ENCODE data around the gene SHISA9. TPM values are rescaled to one million over a fixed set of nuclear protein-coding genes. Genes with fewer than 3 reads are reported as not detected.

SHISA9 gene
- total RNA-seq, 1 experiment from 2014 or later = 0.29 TPM

GRCh38 chr16:13155377-13155776 is 254.0 kb downstream of the SHISA9 start:
- TF ChIP-seq, protein P1, sequence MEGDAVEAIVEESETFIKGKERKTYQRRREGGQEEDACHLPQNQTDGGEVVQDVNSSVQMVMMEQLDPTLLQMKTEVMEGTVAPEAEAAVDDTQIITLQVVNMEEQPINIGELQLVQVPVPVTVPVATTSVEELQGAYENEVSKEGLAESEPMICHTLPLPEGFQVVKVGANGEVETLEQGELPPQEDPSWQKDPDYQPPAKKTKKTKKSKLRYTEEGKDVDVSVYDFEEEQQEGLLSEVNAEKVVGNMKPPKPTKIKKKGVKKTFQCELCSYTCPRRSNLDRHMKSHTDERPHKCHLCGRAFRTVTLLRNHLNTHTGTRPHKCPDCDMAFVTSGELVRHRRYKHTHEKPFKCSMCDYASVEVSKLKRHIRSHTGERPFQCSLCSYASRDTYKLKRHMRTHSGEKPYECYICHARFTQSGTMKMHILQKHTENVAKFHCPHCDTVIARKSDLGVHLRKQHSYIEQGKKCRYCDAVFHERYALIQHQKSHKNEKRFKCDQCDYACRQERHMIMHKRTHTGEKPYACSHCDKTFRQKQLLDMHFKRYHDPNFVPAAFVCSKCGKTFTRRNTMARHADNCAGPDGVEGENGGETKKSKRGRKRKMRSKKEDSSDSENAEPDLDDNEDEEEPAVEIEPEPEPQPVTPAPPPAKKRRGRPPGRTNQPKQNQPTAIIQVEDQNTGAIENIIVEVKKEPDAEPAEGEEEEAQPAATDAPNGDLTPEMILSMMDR (IDR thresholded peaks at IDR 0.05; ENCODE audit: insufficient read depth in 1 of 2, low read depth in 1 of 2, low read length in 1 of 2, severe bottlenecking in 1 of 2, unreplicated experiment in 1 of 2) = no peak
- no peaks in the 10 kb centered on the region for H3K4me1 ChIP-seq
- H3K36me3 Mint-ChIP-seq (ENCODE audit: insufficient read depth, unreplicated experiment) = no peaks in the 10 kb centered on the region
- H3K27me3 Mint-ChIP-seq (ENCODE audit: insufficient read depth, unreplicated experiment) = peaks cover 10% of the 10 kb centered on the region
- H3K27me3 ChIP-seq (replicated peaks; ENCODE audit: control insufficient read depth, insufficient read depth, low read length) = peaks cover 1% of the 10 kb centered on the region; the same call in 1 of the 2 replicates
- H3K9me3 ChIP-seq = no peaks in the 10 kb centered on the region
- BruUV-seq (replicated peaks) = no TSS peak
- CTCF ChIA-PET = no interaction called here
- no peak overlapping the region for H3K4me3 ChIP-seq (ENCODE audit: low read depth, low read length)
- H3K27ac Mint-ChIP-seq (ENCODE audit: unreplicated experiment) = no peak overlapping the region
- no peaks in the 10 kb centered on the region for H3K4me1 Mint-ChIP-seq (ENCODE audit: low read depth, unreplicated experiment)
- H3K9me3 Mint-ChIP-seq (ENCODE audit: unreplicated experiment) = no peaks in the 10 kb centered on the region
- H3K36me3 ChIP-seq (ENCODE audit: control insufficient read depth, insufficient read depth, low read length) = no peaks in the 10 kb centered on the region
- H3K4me3 Mint-ChIP-seq (ENCODE audit: unreplicated experiment) = no peak overlapping the region
- no peak for DNase-seq
- POLR2A ChIA-PET = no interaction called here
- intact Hi-C loops (cut with micrococcal nuclease; ENCODE audit: unreplicated experiment) = no loop called here

DNA sequence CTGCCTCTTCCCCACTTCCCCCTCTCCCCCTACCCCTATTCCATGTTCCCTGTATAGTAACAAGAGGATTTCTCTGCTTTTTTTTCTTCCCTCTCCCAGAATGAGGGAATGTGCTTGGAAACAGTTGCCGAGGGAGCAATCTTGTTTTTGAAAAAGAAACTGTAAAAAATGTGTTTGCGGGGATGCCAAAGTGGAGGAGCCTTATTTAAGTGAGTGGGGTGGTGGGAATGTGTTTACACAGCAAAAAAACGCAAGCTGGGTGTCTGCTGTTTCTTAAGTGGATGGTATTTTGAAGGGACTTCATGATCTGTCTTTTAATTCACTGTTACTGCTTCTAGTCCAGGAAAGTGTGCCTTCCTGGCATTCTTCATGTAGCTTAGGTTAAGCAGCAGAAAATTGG is 254.4 kb downstream of the SHISA9 start:
- H3K9me3 Mint-ChIP-seq (ENCODE audit: unreplicated experiment) = no peaks in the 10 kb centered on the region
- Histone ChIP-seq H3K4me1 (no peaks in the 10 kb centered on the region), H3K4me3 (ENCODE audit: low read depth, low read length) (no peak overlapping the region), H3K36me3 (ENCODE audit: control insufficient read depth, insufficient read depth, low read length) (no peaks in the 10 kb centered on the region), H3K9me3 (no peaks in the 10 kb centered on the region), H3K27me3 (replicated peaks; ENCODE audit: control insufficient read depth, insufficient read depth, low read length) (peaks cover 1% of the 10 kb centered on the region; the same call in 1 of the 2 replicates)
- ChIA-PET POLR2A (no interaction called here), CTCF (no interaction called here)
- H3K27me3 Mint-ChIP-seq (ENCODE audit: insufficient read depth, unreplicated experiment) = peaks cover 10% of the 10 kb centered on the region
- no peaks in the 10 kb centered on the region for H3K36me3 Mint-ChIP-seq (ENCODE audit: insufficient read depth, unreplicated experiment)
- no TSS peak for BruUV-seq (replicated peaks)
- no peak for DNase-seq
- intact Hi-C loops (cut with micrococcal nuclease; ENCODE audit: unreplicated experiment) = no loop called here
- H3K4me3 Mint-ChIP-seq (ENCODE audit: unreplicated experiment) = no peak overlapping the region
- TF ChIP-seq, protein P1 (IDR thresholded peaks at IDR 0.05; ENCODE audit: insufficient read depth in 1 of 2, low read depth in 1 of 2, low read length in 1 of 2, severe bottlenecking in 1 of 2, unreplicated experiment in 1 of 2) = no peak
- no peaks in the 10 kb centered on the region for H3K4me1 Mint-ChIP-seq (ENCODE audit: low read depth, unreplicated experiment)
- no peak overlapping the region for H3K27ac Mint-ChIP-seq (ENCODE audit: unreplicated experiment)

DNA sequence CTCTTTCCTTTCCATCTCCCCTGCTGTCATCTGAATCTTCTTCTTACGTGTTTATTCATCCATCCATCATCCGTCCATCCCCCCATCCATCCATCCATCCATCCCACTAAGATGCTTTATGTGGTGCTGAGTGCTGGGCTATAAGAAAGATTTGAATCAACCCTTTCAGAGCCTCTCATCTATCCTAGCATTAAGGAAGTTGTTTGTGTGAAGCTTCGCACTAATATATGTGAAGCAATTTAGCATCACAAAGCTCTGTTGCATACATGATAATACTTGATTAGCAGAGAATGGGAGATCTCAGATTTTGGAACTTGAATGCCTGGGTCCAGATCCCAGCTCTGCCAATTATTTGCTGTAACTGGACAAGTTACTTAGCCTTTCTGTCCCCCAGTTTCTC is 255.7 kb downstream of the SHISA9 start:
- intact Hi-C loops (cut with micrococcal nuclease; ENCODE audit: unreplicated experiment) = no loop called here
- H3K27me3 ChIP-seq (replicated peaks; ENCODE audit: control insufficient read depth, insufficient read depth, low read length) = peaks cover 1% of the 10 kb centered on the region; the same call in 1 of the 2 replicates
- Mint-ChIP-seq H3K9me3 (ENCODE audit: unreplicated experiment) (no peaks in the 10 kb centered on the region), H3K4me1 (ENCODE audit: low read depth, unreplicated experiment) (no peaks in the 10 kb centered on the region), H3K36me3 (ENCODE audit: insufficient read depth, unreplicated experiment) (no peaks in the 10 kb centered on the region), H3K4me3 (ENCODE audit: unreplicated experiment) (no peak overlapping the region), H3K27ac (ENCODE audit: unreplicated experiment) (no peak overlapping the region), H3K27me3 (ENCODE audit: insufficient read depth, unreplicated experiment) (peaks cover 16% of the 10 kb centered on the region)
- no TSS peak for BruUV-seq (replicated peaks)
- ChIA-PET POLR2A (no interaction called here), CTCF (no interaction called here)
- H3K9me3 ChIP-seq = no peaks in the 10 kb centered on the region
- no peaks in the 10 kb centered on the region for H3K36me3 ChIP-seq (ENCODE audit: control insufficient read depth, insufficient read depth, low read length)
- DNase-seq = no peak
- no peaks in the 10 kb centered on the region for H3K4me1 ChIP-seq
- TF ChIP-seq, protein P1 (IDR thresholded peaks at IDR 0.05; ENCODE audit: insufficient read depth in 1 of 2, low read depth in 1 of 2, low read length in 1 of 2, severe bottlenecking in 1 of 2, unreplicated experiment in 1 of 2) = no peak
- H3K4me3 ChIP-seq (ENCODE audit: low read depth, low read length) = no peak overlapping the region
